B cell (primary cell): ENCODE data around the gene MBD3L3. TPM values are rescaled to one million over a fixed set of nuclear protein-coding genes. Genes with fewer than 3 reads are reported as not detected.

Source experiments
- ATAC-seq: fragments of 200-7000 bp; cut with Tn5 transposase; one replicate; pipeline ENCODE4 v1.10.0; 2021; ENCODE audit warnings: low read depth, mild to moderate bottlenecking, moderate number of reproducible peaks, moderate library complexity
- CTCF ChIA-PET: fragments of 350-600 bp; sonication (Branson Sonifier 250); formaldehyde crosslinking; loops from one replicate; lab custom pipeline; 2021; ENCODE audit warnings: antibody characterized with exemption, inconsistent platforms; lab: Charles Lee
- POLR2A ChIA-PET: fragments of 350-600 bp; sonication (Branson Sonifier 250); formaldehyde crosslinking; loops from one replicate; lab custom pipeline; 2021; ENCODE audit warnings: antibody characterized with exemption; lab: Charles Lee
- DNase-seq: peaks from one replicate; pipeline ENCODE4 v3.0.0; 2013
- H2AFZ ChIP-seq: 2 replicates; pipeline ENCODE4 v1.6.1; 2012; ENCODE audit warnings: mild to moderate bottlenecking, low read depth, low read length; ENCODE audit not compliant: insufficient read depth, poor library complexity, severe bottlenecking
- H3K27ac ChIP-seq, 2 donors: 1 replicate in 1 of 2; 2 replicates in 1 of 2; pipeline ENCODE4 v1.5.1; 2012 to 2013; ENCODE audit warnings: low read length in 2 of 2, mild to moderate bottlenecking in 2 of 2, moderate library complexity in 1 of 2
- H3K27me3 ChIP-seq, 4 experiments: fragments of 200-600 bp in 1 of 4; sonication (generic) in 1 of 4; replicated peaks in 1 of 4; 1 replicate in 2 of 4; 2 replicates in 2 of 4; pipeline versions ENCODE4 v1.6.1 to v1.7.0; 2013 to 2016; ENCODE audit warnings: low read length in 3 of 4, mild to moderate bottlenecking in 2 of 4, mixed read lengths in 1 of 4, moderate library complexity in 1 of 4; ENCODE audit not compliant: insufficient read depth in 4 of 4, control insufficient read depth in 3 of 4; ENCODE audit errors: control extremely low read depth in 1 of 4
- H3K36me3 ChIP-seq, 2 experiments: replicated peaks in 1 of 2; 1 replicate in 1 of 2; 2 replicates in 1 of 2; pipeline versions ENCODE4 v1.6.1 to v1.7.1; 2013; ENCODE audit warnings: low read length in 1 of 2; ENCODE audit not compliant: insufficient read depth in 2 of 2, control insufficient read depth in 1 of 2; ENCODE audit errors: control extremely low read depth in 1 of 2, extremely low read depth in 1 of 2
- H3K4me1 ChIP-seq, 2 donors: fragments of 200-600 bp in 1 of 2; sonication (generic) in 1 of 2; 1 replicate in 1 of 2; 2 replicates in 1 of 2; pipeline versions ENCODE4 v1.5.1 to v1.6.1; 2013 to 2017; ENCODE audit warnings: low read length in 2 of 2; ENCODE audit not compliant: control insufficient read depth in 2 of 2, insufficient read depth in 2 of 2
- H3K4me2 ChIP-seq: replicated peaks from 2 replicates; pipeline ENCODE3; 2012; ENCODE audit warnings: mild to moderate bottlenecking, low read depth, low read length; ENCODE audit not compliant: poor library complexity, severe bottlenecking
- H3K4me3 ChIP-seq, 5 experiments: fragments of 200-600 bp in 1 of 5; sonication (generic) in 1 of 5; 1 replicate in 3 of 5; 2 replicates in 2 of 5; pipeline versions ENCODE4 v1.5.1 to v1.7.0; 2011 to 2016; ENCODE audit warnings: low read length in 4 of 5, mild to moderate bottlenecking in 4 of 5, low read depth in 2 of 5, control low read depth in 1 of 5, moderate library complexity in 1 of 5; ENCODE audit not compliant: insufficient read depth in 1 of 5; ENCODE audit errors: control extremely low read depth in 1 of 5, extremely low read depth in 1 of 5
- H3K79me2 ChIP-seq: fragments of 200-600 bp; sonication (generic); one replicate; pipeline ENCODE4 v1.6.0; 2016; ENCODE audit warnings: low read length; ENCODE audit not compliant: control insufficient read depth, insufficient read depth
- H3K9ac ChIP-seq: fragments of 200-600 bp; sonication (generic); 2 replicates; pipeline ENCODE4 v1.6.1; 2017; ENCODE audit warnings: mild to moderate bottlenecking, low read length, moderate library complexity
- H3K9me3 ChIP-seq, 3 donors: one replicate each; pipeline versions ENCODE4 v1.6.1 to v1.7.1; 2013; ENCODE audit warnings: low read length in 2 of 3; ENCODE audit not compliant: control insufficient read depth in 2 of 3, insufficient read depth in 1 of 3; ENCODE audit errors: control extremely low read depth in 1 of 3
- H4K20me1 ChIP-seq: 2 replicates; pipeline ENCODE4 v1.6.0; 2012; ENCODE audit warnings: mild to moderate bottlenecking, low read length; ENCODE audit not compliant: insufficient read depth, control insufficient read depth, poor library complexity, severe bottlenecking
- H3K27ac Mint-ChIP-seq: one replicate; pipeline ENCODE4 v1.8.0; 2021; ENCODE audit warnings: mixed read lengths
- H3K27me3 Mint-ChIP-seq: one replicate; pipeline ENCODE4 v1.8.0; 2021; ENCODE audit warnings: mixed read lengths
- H3K4me1 Mint-ChIP-seq: one replicate; pipeline ENCODE4 v1.8.0; 2021; ENCODE audit warnings: mixed read lengths
- H3K4me3 Mint-ChIP-seq: one replicate; pipeline ENCODE4 v1.8.0; 2021; ENCODE audit warnings: mixed read lengths
- H3K9me3 Mint-ChIP-seq: one replicate; pipeline ENCODE4 v1.8.0; 2022; ENCODE audit warnings: mixed read lengths; ENCODE audit not compliant: insufficient read depth
- CTCF ChIP-seq: fragments of 200-600 bp; IDR thresholded peaks from one replicate; pipeline ENCODE4 v1.8.0; 2022; ENCODE audit warnings: antibody characterized with exemption, mild to moderate bottlenecking
- EZH2 ChIP-seq: IDR thresholded peaks from 2 replicates; pipeline ENCODE4 v1.6.1; 2012; ENCODE audit warnings: borderline replicate concordance, low read depth, mild to moderate bottlenecking, moderate library complexity, low read length; ENCODE audit not compliant: insufficient read depth, poor library complexity, severe bottlenecking
- WGBS: methylation state at CpG from one replicate; pipeline ENCODE4 v1.1.5; 2013; ENCODE audit warnings: missing lambda C conversion rate; ENCODE audit not compliant: insufficient coverage; 5-methylcytosine and 5-hydroxymethylcytosine counted together
- intact Hi-C: fragments of 100-400 bp; cut with micrococcal nuclease; formaldehyde crosslinking; loops from one replicate; pipeline ENCODE4 v1.10.0; 2022
- polyA plus RNA-seq: library from polyadenylated mRNA; depleted of rRNA; stranded (reverse); fragments of >200 nt; gene quantifications from 2 replicates; pipeline ENCODE4 v1.2.3, GENCODE V29; 2012
- total RNA-seq, 2 donors: library from RNA; stranded (reverse); fragments of 120-200 nt in 1 of 2; gene quantifications; 1 replicate in 1 of 2; 2 replicates in 1 of 2; pipeline versions ENCODE4 v1.2.3 to v1.2.4, GENCODE V29; 2013 to 2022

The MBD3L3 gene
- total and polyA plus RNA-seq, 2 donors (not counting 1 experiment from before 2014, with no cell fraction given): not detected

- peaks cover under 1 to 9% of the 10 kb centered on the region in 2 donors for H3K4me1 ChIP-seq
- TF ChIP-seq EZH2 (no peak), CTCF (no peak)
- CTCF ChIA-PET: no interaction called here
- Mint-ChIP-seq H3K9me3 (no peaks in the 10 kb centered on the region), H3K27ac (no peak overlapping the region), H3K27me3 (no peaks in the 10 kb centered on the region), H3K4me1 (peaks cover 5% of the 10 kb centered on the region), H3K4me3 (no peak overlapping the region)
- ATAC-seq (no peak), DNase-seq (no peak)
- no peak overlapping the region for H3K4me2 ChIP-seq
- H3K27me3 ChIP-seq: no peaks in the 10 kb centered on the region
- H3K36me3 ChIP-seq: no peaks in the 10 kb centered on the region
- peaks cover 0 to 6% (median 0%) of the 10 kb centered on the region in 3 donors for H3K9me3 ChIP-seq
- H3K27ac ChIP-seq: no peak overlapping the region
- no peak overlapping the region for H3K9ac ChIP-seq
- POLR2A ChIA-PET: no interaction called here
- no peak overlapping the region for H2AFZ ChIP-seq
- intact Hi-C loops: no loop called here
- H3K4me3 ChIP-seq: no peak overlapping the region
- H4K20me1 ChIP-seq: no peaks in the 10 kb centered on the region
- H3K79me2 ChIP-seq: no peaks in the 10 kb centered on the region
Measured at GRCh38 chr19:7104747-7105447, 46.4 kb upstream of the MBD3L3 start.

GRCh38 chr19:7101498-7102253, 43.2 kb upstream of the MBD3L3 start:
- intact Hi-C loops: loop anchor here (1.0 kb wide), 1 partner anchor 240 kb away; no protein-coding TSS in a partner anchor
- Mint-ChIP-seq H3K9me3 (peaks cover 3% of the 10 kb centered on the region), H3K4me1 (peaks cover 23% of the 10 kb centered on the region), H3K27ac (peak overlapping the region; percentile 47), H3K27me3 (no peaks in the 10 kb centered on the region), H3K4me3 (peak overlapping the region; percentile 64)
- Histone ChIP-seq H3K9me3 (peaks cover 0 to 9% (median 2%) of the 10 kb centered on the region in 3 donors), H3K27ac (no peak overlapping the region), H4K20me1 (no peaks in the 10 kb centered on the region), H2AFZ (no peak overlapping the region), H3K27me3 (no peaks in the 10 kb centered on the region), H3K4me2 (no peak overlapping the region), H3K79me2 (no peaks in the 10 kb centered on the region), H3K4me3 (no peak overlapping the region), H3K36me3 (no peaks in the 10 kb centered on the region), H3K9ac (no peak overlapping the region), H3K4me1 (peaks cover 10 to 19% of the 10 kb centered on the region in 2 donors)
- TF ChIP-seq EZH2 (no peak), CTCF (no peak)
- ATAC-seq (no peak), DNase-seq (no peak)
- ChIA-PET POLR2A (interaction anchor here (0.6 to 0.7 kb wide), 3 partner anchors 88 to 417 kb away, joined by 3 to 5 read pairs (median 5); no protein-coding TSS in a partner anchor), CTCF (interaction anchor here (0.7 to 2.7 kb wide), 18 partner anchors 9 to 901 kb away, joined by 3 to 18 read pairs (median 4); partner anchors contain the start of gene MCEMP1)
- 84% methylated on average over 12 of the region's 19 CpGs for WGBS
